DOHH2 (cell line): Measurements from ENCODE around the gene PLEKHA3.

Experiments used
- EZH2phosphoT487 ChIP-seq: fragments of 200-600 bp; sonication (generic); IDR thresholded peaks from 2 replicates; pipeline ENCODE4 v1.6.1; 2017; ENCODE audit warnings: borderline replicate concordance, mild to moderate bottlenecking, antibody characterized with exemption, low read length, moderate library complexity, mixed read lengths
- TF ChIP-seq, protein P1 (sequence below): fragments of 200-600 bp; sonication (generic); IDR thresholded peaks from one replicate; pipeline ENCODE4 v1.5.1; 2014; ENCODE audit warnings: antibody characterized with exemption, mild to moderate bottlenecking, low read depth, low read length; ENCODE audit not compliant: poor library complexity, severe bottlenecking

DNA sequence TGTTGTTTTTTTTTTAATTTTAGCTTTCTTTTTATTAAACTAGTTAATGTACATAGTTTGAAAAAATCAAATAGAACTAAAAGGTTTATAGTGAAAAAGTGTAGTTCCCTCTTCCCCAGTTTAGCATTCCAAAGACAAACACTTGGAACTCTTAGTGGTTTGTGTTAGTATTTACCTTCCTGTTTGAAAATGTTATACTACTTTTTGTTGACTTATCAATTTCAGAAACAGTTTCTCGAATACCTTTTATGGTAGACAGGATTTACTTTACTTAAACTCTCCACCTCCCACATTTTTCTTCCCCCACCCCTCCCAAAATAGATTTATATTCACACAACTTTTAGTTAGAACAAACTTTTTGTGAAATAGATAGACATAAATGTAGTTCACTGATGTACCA is 26.7 kb downstream of the PLEKHA3 start:
- TF ChIP-seq, protein P1, sequence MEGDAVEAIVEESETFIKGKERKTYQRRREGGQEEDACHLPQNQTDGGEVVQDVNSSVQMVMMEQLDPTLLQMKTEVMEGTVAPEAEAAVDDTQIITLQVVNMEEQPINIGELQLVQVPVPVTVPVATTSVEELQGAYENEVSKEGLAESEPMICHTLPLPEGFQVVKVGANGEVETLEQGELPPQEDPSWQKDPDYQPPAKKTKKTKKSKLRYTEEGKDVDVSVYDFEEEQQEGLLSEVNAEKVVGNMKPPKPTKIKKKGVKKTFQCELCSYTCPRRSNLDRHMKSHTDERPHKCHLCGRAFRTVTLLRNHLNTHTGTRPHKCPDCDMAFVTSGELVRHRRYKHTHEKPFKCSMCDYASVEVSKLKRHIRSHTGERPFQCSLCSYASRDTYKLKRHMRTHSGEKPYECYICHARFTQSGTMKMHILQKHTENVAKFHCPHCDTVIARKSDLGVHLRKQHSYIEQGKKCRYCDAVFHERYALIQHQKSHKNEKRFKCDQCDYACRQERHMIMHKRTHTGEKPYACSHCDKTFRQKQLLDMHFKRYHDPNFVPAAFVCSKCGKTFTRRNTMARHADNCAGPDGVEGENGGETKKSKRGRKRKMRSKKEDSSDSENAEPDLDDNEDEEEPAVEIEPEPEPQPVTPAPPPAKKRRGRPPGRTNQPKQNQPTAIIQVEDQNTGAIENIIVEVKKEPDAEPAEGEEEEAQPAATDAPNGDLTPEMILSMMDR = no peak
- no peak for TF ChIP-seq EZH2phosphoT487
